Lower leg skin (tissue), 4 donors: Measurements from ENCODE around the gene WDFY4. TPM values are rescaled to one million over a fixed set of nuclear protein-coding genes. Genes with fewer than 3 reads are reported as not detected.

Experiments used
- DNase-seq, 2 donors: peaks; one replicate each; pipeline ENCODE4 v3.0.0-alpha.2; 2019; ENCODE audit warnings: low spot score in 2 of 2
- H3K4me3 ChIP-seq: fragments of 200-600 bp; sonication (generic); 2 replicates; pipeline ENCODE4 v1.5.1; 2017; ENCODE audit warnings: mild to moderate bottlenecking, low read depth; ENCODE audit not compliant: poor library complexity, severe bottlenecking
- CTCF ChIP-seq, 3 donors: fragments of 450-650 bp; IDR thresholded peaks; one replicate each; pipeline ENCODE4 v1.5.1; 2016; ENCODE audit warnings: antibody characterized with exemption in 3 of 3, mild to moderate bottlenecking in 3 of 3, moderate library complexity in 2 of 3
- POLR2A ChIP-seq, 2 donors: fragments of 450-650 bp; IDR thresholded peaks; one replicate each; pipeline ENCODE4 v1.6.1; 2016 to 2017; ENCODE audit warnings: antibody characterized with exemption in 2 of 2, mild to moderate bottlenecking in 1 of 2, moderate library complexity in 1 of 2
- WGBS, 2 donors: methylation state at CpG; one replicate each; pipeline ENCODE4 v1.1.5; 2018; 5-methylcytosine and 5-hydroxymethylcytosine counted together
- intact Hi-C: fragments of 100-400 bp; cut with DNase I; formaldehyde crosslinking; loops from one replicate; pipeline ENCODE4 v1.15.0; 2023; ENCODE audit warnings: low total_unique reads
- total RNA-seq, 4 donors: library from RNA; depleted of rRNA; stranded (reverse); fragments of >200 nt; gene quantifications; one replicate each; pipeline ENCODE4 v1.1.0, GENCODE V29; 2016

WDFY4 gene
- total RNA-seq, 4 donors from 2014 or later = 0.91 to 4.2 (median 1.1) TPM

- 77% methylated on average over 9 of the region's 9 CpGs for WGBS, 2 donors
- no peak for DNase-seq
- TF ChIP-seq CTCF (IDR thresholded peaks at IDR 0.05) (no peak), POLR2A (IDR thresholded peaks at IDR 0.05) (no peak)
- intact Hi-C loops = no loop called here
- no peak overlapping the region for H3K4me3 ChIP-seq
These were observed 316.7 kb downstream of the WDFY4 start for GRCh38 chr10:49001402-49001801.

GRCh38 chr10:49001870-49002672 is 317.4 kb downstream of the WDFY4 start:
- DNase-seq = no peak
- no peak overlapping the region for H3K4me3 ChIP-seq
- no peak for TF ChIP-seq CTCF (IDR thresholded peaks at IDR 0.05)
- TF ChIP-seq POLR2A (IDR thresholded peaks at IDR 0.05) = no peak
- 69 to 72% methylated on average over 13 to 17 of the region's 17 CpGs for WGBS, 2 donors
- intact Hi-C loops = no loop called here

- 70 to 74% methylated on average over 5 of the region's 5 CpGs for WGBS, 2 donors
- peak in 1 of 2 donors; percentile 55 for DNase-seq
- H3K4me3 ChIP-seq = no peak overlapping the region
- intact Hi-C loops = no loop called here
- TF ChIP-seq CTCF (IDR thresholded peaks at IDR 0.05) = no peak
- TF ChIP-seq POLR2A (IDR thresholded peaks at IDR 0.05) = no peak
These were observed 320.6 kb downstream of the WDFY4 start for GRCh38 chr10:49005270-49005669.

- TF ChIP-seq CTCF (IDR thresholded peaks at IDR 0.05) = no peak
- no peak for TF ChIP-seq POLR2A (IDR thresholded peaks at IDR 0.05)
- WGBS, 2 donors = 64 to 74% methylated on average over 5 of the region's 5 CpGs
- intact Hi-C loops = no loop called here
- H3K4me3 ChIP-seq = no peak overlapping the region
- DNase-seq = no peak
These were observed 322.5 kb downstream of the WDFY4 start for GRCh38 chr10:49007129-49007528.

GRCh38 chr10:49008091-49008490 is 323.4 kb downstream of the WDFY4 start:
- intact Hi-C loops = no loop called here
- TF ChIP-seq CTCF (IDR thresholded peaks at IDR 0.05) (no peak), POLR2A (IDR thresholded peaks at IDR 0.05) (no peak)
- WGBS, 2 donors = 23 to 36% methylated on average over 1 of the region's 1 CpG
- H3K4me3 ChIP-seq = no peak overlapping the region
- DNase-seq = no peak
